Measurements from ENCODE around the gene ICAM4.

Gene ICAM4

GRCh38 chr19:10317045-10317856 is 30.5 kb downstream of the ICAM4 start:
- Histone ChIP-seq H3K27ac (ENCODE audit: low read length) (no peak overlapping the region), H3K4me1 (ENCODE audit: insufficient read depth, low read length) (no peaks in the 10 kb centered on the region; the same call in 1 of the 2 replicates), H3K9me3 (ENCODE audit: insufficient read depth, low read depth, low read length) (no peaks in the 10 kb centered on the region), H3K4me3 (ENCODE audit: low read length) (no peak overlapping the region), H3K36me3 (ENCODE audit: insufficient read depth, low read depth, low read length) (peaks cover 42% of the 10 kb centered on the region), H3K27me3 (ENCODE audit: insufficient read depth, low read length) (no peaks in the 10 kb centered on the region), H3K9ac (ENCODE audit: low read depth, low read length) (no peak overlapping the region)

GRCh38 chr19:10317857-10318462 is 31.2 kb downstream of the ICAM4 start:
- H3K9ac ChIP-seq (ENCODE audit: low read depth, low read length) = no peak overlapping the region
- H3K27me3 ChIP-seq (ENCODE audit: insufficient read depth, low read length) = no peaks in the 10 kb centered on the region
- H3K9me3 ChIP-seq (ENCODE audit: insufficient read depth, low read depth, low read length) = no peaks in the 10 kb centered on the region
- no peak overlapping the region for H3K27ac ChIP-seq (ENCODE audit: low read length)
- H3K36me3 ChIP-seq (ENCODE audit: insufficient read depth, low read depth, low read length) = peaks cover 49% of the 10 kb centered on the region
- no peaks in the 10 kb centered on the region; the same call in 1 of the 2 replicates for H3K4me1 ChIP-seq (ENCODE audit: insufficient read depth, low read length)
- H3K4me3 ChIP-seq (ENCODE audit: low read length) = no peak overlapping the region

- no peak overlapping the region for H3K9ac ChIP-seq (ENCODE audit: low read depth, low read length)
- peaks cover 58% of the 10 kb centered on the region for H3K36me3 ChIP-seq (ENCODE audit: insufficient read depth, low read depth, low read length)
Measured at GRCh38 chr19:10318807-10319682, 32.3 kb downstream of the ICAM4 start.

DNA sequence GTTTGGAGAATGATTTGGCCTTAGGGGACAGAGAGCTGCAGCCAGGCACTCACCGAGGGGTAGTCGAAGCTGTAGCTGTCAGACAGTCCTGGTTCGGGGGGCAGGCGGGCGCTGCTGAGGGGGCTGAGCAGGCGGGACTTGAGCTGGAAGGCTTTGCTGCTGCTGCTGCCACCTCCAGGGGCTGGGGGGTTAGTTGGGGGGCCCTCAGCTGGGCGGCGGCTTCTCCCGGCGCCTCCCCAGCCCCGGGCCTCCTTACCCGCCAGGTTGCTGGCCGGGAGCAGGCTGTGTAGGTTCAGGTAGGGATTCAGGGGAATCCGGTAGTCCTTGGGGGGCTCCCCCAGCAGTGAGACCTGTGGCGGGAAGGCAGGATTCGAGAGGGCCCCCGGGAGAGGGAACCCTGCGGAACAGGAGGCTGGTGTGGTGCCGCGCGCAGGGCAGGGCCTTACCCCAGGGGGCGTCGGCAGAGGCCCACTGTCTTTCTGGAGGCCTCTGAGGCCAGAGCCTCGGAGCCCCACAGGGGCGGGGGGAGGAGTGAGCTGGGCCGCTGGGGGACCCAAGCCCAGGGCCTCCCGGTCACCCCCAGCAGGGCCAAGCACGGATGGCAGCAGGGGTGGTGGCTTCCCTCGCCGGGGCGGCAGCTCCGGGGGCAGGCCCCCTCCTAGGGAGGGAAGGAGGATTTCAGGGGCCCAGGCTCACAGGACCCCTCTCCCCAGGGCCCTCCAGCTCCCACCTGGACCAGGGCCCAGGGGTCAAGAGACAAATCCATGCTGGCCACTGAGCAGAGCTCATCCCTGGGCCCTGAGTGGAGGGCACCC is 34.1 kb downstream of the ICAM4 start:
- H3K27me3 ChIP-seq (ENCODE audit: insufficient read depth, low read length) = no peaks in the 10 kb centered on the region
- H3K4me3 ChIP-seq (ENCODE audit: low read length) = no peak overlapping the region
- H3K4me1 ChIP-seq (ENCODE audit: insufficient read depth, low read length) = no peaks in the 10 kb centered on the region; the same call in 1 of the 2 replicates
- no peaks in the 10 kb centered on the region for H3K9me3 ChIP-seq (ENCODE audit: insufficient read depth, low read depth, low read length)
- no peak overlapping the region for H3K27ac ChIP-seq (ENCODE audit: low read length)
- peaks cover 75% of the 10 kb centered on the region for H3K36me3 ChIP-seq (ENCODE audit: insufficient read depth, low read depth, low read length)
- H3K9ac ChIP-seq (ENCODE audit: low read depth, low read length) = no peak overlapping the region

More at GRCh38 chr19:10318807-10319682, 32.3 kb downstream of the ICAM4 start:
- Histone ChIP-seq H3K27ac (ENCODE audit: low read length) (no peak overlapping the region), H3K9me3 (ENCODE audit: insufficient read depth, low read depth, low read length) (no peaks in the 10 kb centered on the region), H3K4me1 (ENCODE audit: insufficient read depth, low read length) (no peaks in the 10 kb centered on the region; the same call in 1 of the 2 replicates), H3K4me3 (ENCODE audit: low read length) (no peak overlapping the region), H3K27me3 (ENCODE audit: insufficient read depth, low read length) (no peaks in the 10 kb centered on the region)

DNA sequence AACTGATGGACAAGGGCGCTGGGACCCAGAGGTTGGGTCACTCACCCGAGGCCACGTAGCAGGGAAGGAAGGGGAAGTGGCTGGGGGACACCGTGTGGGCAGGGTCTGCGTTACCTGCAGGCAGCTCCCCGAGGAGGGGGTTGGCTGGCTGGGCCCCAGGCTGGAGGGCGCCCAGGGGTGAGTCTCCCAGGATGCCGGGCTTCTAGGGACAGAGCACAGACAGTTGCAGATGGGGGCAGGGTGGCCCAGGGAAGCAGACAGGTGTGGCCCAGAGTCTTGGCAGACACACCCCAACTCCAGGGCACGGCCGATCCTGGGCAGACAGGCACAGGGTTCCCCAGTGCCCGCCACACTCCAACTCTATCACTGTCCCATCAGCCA is 34.7 kb downstream of the ICAM4 start:
- H3K4me3 ChIP-seq (ENCODE audit: low read length) = no peak overlapping the region
- no peaks in the 10 kb centered on the region for H3K9me3 ChIP-seq (ENCODE audit: insufficient read depth, low read depth, low read length)
- no peaks in the 10 kb centered on the region for H3K27me3 ChIP-seq (ENCODE audit: insufficient read depth, low read length)
- H3K27ac ChIP-seq (ENCODE audit: low read length) = no peak overlapping the region
- peaks cover 80% of the 10 kb centered on the region for H3K36me3 ChIP-seq (ENCODE audit: insufficient read depth, low read depth, low read length)
- no peaks in the 10 kb centered on the region for H3K4me1 ChIP-seq (ENCODE audit: insufficient read depth, low read length)
- no peak overlapping the region for H3K9ac ChIP-seq (ENCODE audit: low read depth, low read length)

- Histone ChIP-seq H3K27me3 (ENCODE audit: insufficient read depth, low read length) (no peaks in the 10 kb centered on the region), H3K9ac (ENCODE audit: low read depth, low read length) (no peak overlapping the region), H3K36me3 (ENCODE audit: insufficient read depth, low read depth, low read length) (peaks cover 87% of the 10 kb centered on the region)
Measured at GRCh38 chr19:10321874-10322835, 35.4 kb downstream of the ICAM4 start.

GRCh38 chr19:10325732-10326131 is 39.0 kb downstream of the ICAM4 start:
- peaks cover 94% of the 10 kb centered on the region for H3K36me3 ChIP-seq (ENCODE audit: insufficient read depth, low read depth, low read length)

More at GRCh38 chr19:10321874-10322835, 35.4 kb downstream of the ICAM4 start:
- H3K9me3 ChIP-seq (ENCODE audit: insufficient read depth, low read depth, low read length) = no peaks in the 10 kb centered on the region
- no peak overlapping the region for H3K27ac ChIP-seq (ENCODE audit: low read length)
- no peaks in the 10 kb centered on the region for H3K4me1 ChIP-seq (ENCODE audit: insufficient read depth, low read length)
- H3K4me3 ChIP-seq (ENCODE audit: low read length) = no peak overlapping the region

DNA sequence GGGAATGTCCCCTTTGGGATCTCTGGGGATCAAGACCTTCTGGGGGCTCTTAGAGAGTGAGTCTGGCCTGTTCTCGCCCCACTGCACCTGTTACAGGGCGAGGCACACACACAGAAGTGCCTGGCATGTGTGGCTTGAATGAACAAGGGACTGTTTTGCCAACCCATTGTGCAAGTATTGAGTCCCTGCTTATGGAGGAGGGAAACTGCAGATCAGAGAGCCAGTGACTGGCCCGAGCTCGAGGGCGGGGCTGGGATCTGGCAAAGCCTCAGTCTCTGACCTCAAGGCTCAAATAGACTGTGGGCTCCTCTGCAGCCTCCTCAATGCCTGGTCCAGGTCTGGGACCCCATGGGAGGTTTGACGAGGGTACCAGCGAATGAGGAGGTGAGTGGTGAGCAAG is 41.0 kb downstream of the ICAM4 start:
- no peak overlapping the region for H3K4me3 ChIP-seq (ENCODE audit: low read length)
- H3K36me3 ChIP-seq (ENCODE audit: insufficient read depth, low read depth, low read length) = peaks cover 83% of the 10 kb centered on the region

More at GRCh38 chr19:10325732-10326131, 39.0 kb downstream of the ICAM4 start:
- H3K27me3 ChIP-seq (ENCODE audit: insufficient read depth, low read length) = no peaks in the 10 kb centered on the region
- H3K9ac ChIP-seq (ENCODE audit: low read depth, low read length) = no peak overlapping the region
- no peak overlapping the region for H3K27ac ChIP-seq (ENCODE audit: low read length)
- no peaks in the 10 kb centered on the region for H3K9me3 ChIP-seq (ENCODE audit: insufficient read depth, low read depth, low read length)
- H3K4me1 ChIP-seq (ENCODE audit: insufficient read depth, low read length) = no peaks in the 10 kb centered on the region
- no peak overlapping the region for H3K4me3 ChIP-seq (ENCODE audit: low read length)

GRCh38 chr19:10328558-10329429 is 42.0 kb downstream of the ICAM4 start:
- peaks cover 75% of the 10 kb centered on the region for H3K36me3 ChIP-seq (ENCODE audit: insufficient read depth, low read depth, low read length)
- H3K9ac ChIP-seq (ENCODE audit: low read depth, low read length) = no peak overlapping the region
- H3K4me3 ChIP-seq (ENCODE audit: low read length) = no peak overlapping the region
- no peaks in the 10 kb centered on the region for H3K4me1 ChIP-seq (ENCODE audit: insufficient read depth, low read length)
- H3K27ac ChIP-seq (ENCODE audit: low read length) = no peak overlapping the region
- no peaks in the 10 kb centered on the region for H3K9me3 ChIP-seq (ENCODE audit: insufficient read depth, low read depth, low read length)
- no peaks in the 10 kb centered on the region for H3K27me3 ChIP-seq (ENCODE audit: insufficient read depth, low read length)

More for the DNA sequence above, 41.0 kb downstream of the ICAM4 start:
- Histone ChIP-seq H3K9ac (ENCODE audit: low read depth, low read length) (no peak overlapping the region), H3K4me1 (ENCODE audit: insufficient read depth, low read length) (no peaks in the 10 kb centered on the region), H3K27ac (ENCODE audit: low read length) (no peak overlapping the region), H3K9me3 (ENCODE audit: insufficient read depth, low read depth, low read length) (no peaks in the 10 kb centered on the region), H3K27me3 (ENCODE audit: insufficient read depth, low read length) (no peaks in the 10 kb centered on the region)

All from iPS-20b (cell line).